PC-3 (cell line): ENCODE results near the gene TRAF1.

Experiments
- EZH2 ChIP-seq: fragments of 300-600 bp; sonication (generic); IDR thresholded peaks from one replicate; pipeline ENCODE4 v1.6.1; 2017; ENCODE audit warnings: antibody characterized with exemption, mild to moderate bottlenecking, low read length; ENCODE audit not compliant: unreplicated experiment
- TF ChIP-seq, protein P1 (sequence below): fragments of 300-600 bp; sonication (generic); conservative IDR thresholded peaks from 2 replicates; pipeline ENCODE4 v1.5.1; 2017; ENCODE audit warnings: antibody characterized with exemption, low read depth, mild to moderate bottlenecking, low read length

DNA sequence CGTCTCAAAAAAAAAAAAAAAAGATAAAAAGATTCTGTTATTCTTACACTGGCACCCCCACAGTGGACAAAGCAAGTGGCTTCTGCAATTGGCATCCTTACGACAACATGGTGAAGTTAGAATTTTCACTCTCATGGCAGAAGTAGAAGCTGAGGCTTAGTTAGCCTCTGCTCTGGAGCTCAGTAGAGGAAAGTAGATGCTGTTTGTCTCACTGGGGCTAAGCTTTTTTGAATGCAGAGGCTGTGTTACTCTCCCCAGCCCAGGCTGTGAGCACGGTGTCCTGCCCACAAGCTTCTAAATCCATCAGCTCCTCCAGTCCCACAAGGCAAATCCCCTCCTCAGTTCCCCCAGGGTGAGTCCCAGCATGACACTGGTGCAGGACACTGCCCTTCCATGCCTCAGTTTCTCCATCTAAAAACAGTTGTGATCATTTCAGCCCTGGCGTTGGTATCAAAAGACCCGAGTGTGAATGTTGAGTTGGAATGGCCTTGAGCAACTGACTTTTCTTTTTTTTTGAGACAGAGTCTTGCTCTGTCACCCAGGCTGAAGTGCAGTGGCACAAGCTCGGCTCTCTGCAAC lies 27.0 kb downstream of the TRAF1 start:
- TF ChIP-seq, protein P1, sequence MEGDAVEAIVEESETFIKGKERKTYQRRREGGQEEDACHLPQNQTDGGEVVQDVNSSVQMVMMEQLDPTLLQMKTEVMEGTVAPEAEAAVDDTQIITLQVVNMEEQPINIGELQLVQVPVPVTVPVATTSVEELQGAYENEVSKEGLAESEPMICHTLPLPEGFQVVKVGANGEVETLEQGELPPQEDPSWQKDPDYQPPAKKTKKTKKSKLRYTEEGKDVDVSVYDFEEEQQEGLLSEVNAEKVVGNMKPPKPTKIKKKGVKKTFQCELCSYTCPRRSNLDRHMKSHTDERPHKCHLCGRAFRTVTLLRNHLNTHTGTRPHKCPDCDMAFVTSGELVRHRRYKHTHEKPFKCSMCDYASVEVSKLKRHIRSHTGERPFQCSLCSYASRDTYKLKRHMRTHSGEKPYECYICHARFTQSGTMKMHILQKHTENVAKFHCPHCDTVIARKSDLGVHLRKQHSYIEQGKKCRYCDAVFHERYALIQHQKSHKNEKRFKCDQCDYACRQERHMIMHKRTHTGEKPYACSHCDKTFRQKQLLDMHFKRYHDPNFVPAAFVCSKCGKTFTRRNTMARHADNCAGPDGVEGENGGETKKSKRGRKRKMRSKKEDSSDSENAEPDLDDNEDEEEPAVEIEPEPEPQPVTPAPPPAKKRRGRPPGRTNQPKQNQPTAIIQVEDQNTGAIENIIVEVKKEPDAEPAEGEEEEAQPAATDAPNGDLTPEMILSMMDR, result no peak
- TF ChIP-seq EZH2, result no peak
